GM12873 (cell line): ENCODE results near the gene C1orf87.

ENCODE experiments used
- CTCF ChIP-seq: IDR thresholded peaks from 2 replicates; pipeline ENCODE4 v1.5.1; 2012; ENCODE audit warnings: low read depth, mild to moderate bottlenecking, moderate library complexity, low read length, control low read depth; ENCODE audit not compliant: insufficient read depth; ENCODE audit errors: missing control alignments

The C1orf87 gene

GRCh38 chr1:59979666-59980065 lies 93.9 kb downstream of the C1orf87 start:
- no peak for TF ChIP-seq CTCF

GRCh38 chr1:59978511-59978910 lies 95.1 kb downstream of the C1orf87 start:
- no peak for TF ChIP-seq CTCF

- TF ChIP-seq CTCF, result no peak
Measured at GRCh38 chr1:59978026-59978425, 95.5 kb downstream of the C1orf87 start.

- TF ChIP-seq CTCF, result no peak
Measured at GRCh38 chr1:59977075-59977410, 96.5 kb downstream of the C1orf87 start.

GRCh38 chr1:59976194-59977074 lies 97.1 kb downstream of the C1orf87 start:
- TF ChIP-seq CTCF, result peak; percentile 91

GRCh38 chr1:59973719-59974118 lies 99.9 kb downstream of the C1orf87 start:
- TF ChIP-seq CTCF, result no peak

- no peak for TF ChIP-seq CTCF
Measured at GRCh38 chr1:59972216-59972927, 101.2 kb downstream of the C1orf87 start.
